ENCODE results near the gene MFRP. TPM values are rescaled to one million over a fixed set of nuclear protein-coding genes. Genes with fewer than 3 reads are reported as not detected.

Gene MFRP
- total RNA-seq, 1 experiment from 2014 or later = not detected

GRCh38 chr11:119307219-119307618 lies 39.3 kb downstream of the MFRP start:
- H3K9me3 ChIP-seq (ENCODE audit: low read length) = no peaks in the 10 kb centered on the region
- H3K9ac ChIP-seq (ENCODE audit: low read length) = no peak overlapping the region
- DNase-seq (no peak), ATAC-seq (peak; percentile 49)
- POLR2A ChIA-PET (ENCODE audit: unreplicated experiment) = interaction anchor here (0.6 kb wide), 1 partner anchor 222 kb away, joined by 3 read pairs; no protein-coding TSS in a partner anchor
- no TSS peak for BruUV-seq (replicated peaks)
- no peaks in the 10 kb centered on the region for H3K9me2 ChIP-seq (replicated peaks; ENCODE audit: low read length)
- H3K36me3 ChIP-seq (ENCODE audit: low read depth, low read length) = peaks cover 47% of the 10 kb centered on the region; the same call in 1 of the 2 replicates
- no peak overlapping the region for H3K4me2 ChIP-seq (ENCODE audit: low read length)
- no peak overlapping the region for H3K27ac ChIP-seq (ENCODE audit: low read length)
- TF ChIP-seq EZH2 (IDR thresholded peaks at IDR 0.05; ENCODE audit: low read length, unreplicated experiment) = no peak
- TF ChIP-seq EZH2phosphoT487 (IDR thresholded peaks at IDR 0.05; ENCODE audit: borderline replicate concordance, low read length) = no peak
- TF ChIP-seq, protein P1, sequence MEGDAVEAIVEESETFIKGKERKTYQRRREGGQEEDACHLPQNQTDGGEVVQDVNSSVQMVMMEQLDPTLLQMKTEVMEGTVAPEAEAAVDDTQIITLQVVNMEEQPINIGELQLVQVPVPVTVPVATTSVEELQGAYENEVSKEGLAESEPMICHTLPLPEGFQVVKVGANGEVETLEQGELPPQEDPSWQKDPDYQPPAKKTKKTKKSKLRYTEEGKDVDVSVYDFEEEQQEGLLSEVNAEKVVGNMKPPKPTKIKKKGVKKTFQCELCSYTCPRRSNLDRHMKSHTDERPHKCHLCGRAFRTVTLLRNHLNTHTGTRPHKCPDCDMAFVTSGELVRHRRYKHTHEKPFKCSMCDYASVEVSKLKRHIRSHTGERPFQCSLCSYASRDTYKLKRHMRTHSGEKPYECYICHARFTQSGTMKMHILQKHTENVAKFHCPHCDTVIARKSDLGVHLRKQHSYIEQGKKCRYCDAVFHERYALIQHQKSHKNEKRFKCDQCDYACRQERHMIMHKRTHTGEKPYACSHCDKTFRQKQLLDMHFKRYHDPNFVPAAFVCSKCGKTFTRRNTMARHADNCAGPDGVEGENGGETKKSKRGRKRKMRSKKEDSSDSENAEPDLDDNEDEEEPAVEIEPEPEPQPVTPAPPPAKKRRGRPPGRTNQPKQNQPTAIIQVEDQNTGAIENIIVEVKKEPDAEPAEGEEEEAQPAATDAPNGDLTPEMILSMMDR (conservative IDR thresholded peaks at IDR 0.05; ENCODE audit: low read depth, low read length) = peak; percentile 46; the same call in 1 of the 2 replicates
- no peaks in the 10 kb centered on the region for H3F3A ChIP-seq (ENCODE audit: low read length, unreplicated experiment)
- H3K4me1 ChIP-seq (ENCODE audit: insufficient read depth, low read length) = no peaks in the 10 kb centered on the region
- intact Hi-C loops (cut with micrococcal nuclease) = no loop called here
- H3K79me2 ChIP-seq (ENCODE audit: low read length) = no peaks in the 10 kb centered on the region
- CTCF ChIA-PET = interaction anchor here (0.5 to 0.7 kb wide), 5 partner anchors 11 to 314 kb away, joined by 3 to 12 read pairs (median 5); no protein-coding TSS in a partner anchor
- H3K27me3 ChIP-seq (ENCODE audit: low read length) = no peaks in the 10 kb centered on the region
- H3K4me3 ChIP-seq (ENCODE audit: low read length) = no peak overlapping the region
- no peak overlapping the region for H2AFZ ChIP-seq (ENCODE audit: low read length)
- H4K20me1 ChIP-seq (ENCODE audit: low read length) = no peaks in the 10 kb centered on the region

- Histone ChIP-seq H3K27ac (ENCODE audit: low read length) (no peak overlapping the region), H2AFZ (ENCODE audit: low read length) (no peak overlapping the region), H3K79me2 (ENCODE audit: low read length) (no peaks in the 10 kb centered on the region), H3K4me1 (ENCODE audit: insufficient read depth, low read length) (no peaks in the 10 kb centered on the region), H3K9ac (ENCODE audit: low read length) (no peak overlapping the region), H3K4me3 (ENCODE audit: low read length) (no peak overlapping the region), H3K9me3 (ENCODE audit: low read length) (no peaks in the 10 kb centered on the region), H3F3A (ENCODE audit: low read length, unreplicated experiment) (no peaks in the 10 kb centered on the region), H4K20me1 (ENCODE audit: low read length) (no peaks in the 10 kb centered on the region), H3K4me2 (ENCODE audit: low read length) (no peak overlapping the region), H3K27me3 (ENCODE audit: low read length) (no peaks in the 10 kb centered on the region), H3K9me2 (replicated peaks; ENCODE audit: low read length) (no peaks in the 10 kb centered on the region), H3K36me3 (ENCODE audit: low read depth, low read length) (peaks cover 52% of the 10 kb centered on the region; the same call in 1 of the 2 replicates)
- intact Hi-C loops (cut with micrococcal nuclease) = no loop called here
- ChIA-PET POLR2A (ENCODE audit: unreplicated experiment) (interaction anchor here (0.6 kb wide), 1 partner anchor 27 kb away, joined by 7 read pairs; no protein-coding TSS in a partner anchor), CTCF (interaction anchor here (0.7 kb wide), 1 partner anchor 22 kb away, joined by 5 read pairs; no protein-coding TSS in a partner anchor)
- DNase-seq (no peak), ATAC-seq (0 out of 2 replicates have a peak, but pooled peaks have one; percentile 12)
- TF ChIP-seq EZH2 (IDR thresholded peaks at IDR 0.05; ENCODE audit: low read length, unreplicated experiment) = no peak
- TF ChIP-seq, protein P1 (conservative IDR thresholded peaks at IDR 0.05; ENCODE audit: low read depth, low read length) = no peak
- TF ChIP-seq EZH2phosphoT487 (IDR thresholded peaks at IDR 0.05; ENCODE audit: borderline replicate concordance, low read length) = no peak
- no TSS peak for BruUV-seq (replicated peaks)
Measured at GRCh38 chr11:119306373-119306890, 40.1 kb downstream of the MFRP start.
